NT2/D1 (cell line): Measurements from ENCODE around the gene UBE2A.

Source experiments
- DNase-seq: peaks from one replicate; pipeline ENCODE4 v3.0.0-alpha.2; 2011; ENCODE audit warnings: low read depth, low spot score
- H3K27me3 ChIP-seq: 2 replicates; pipeline ENCODE4 v1.6.0; 2011; ENCODE audit warnings: mild to moderate bottlenecking; ENCODE audit not compliant: insufficient read length, insufficient read depth
- H3K36me3 ChIP-seq: 2 replicates; pipeline ENCODE4 v1.6.1; 2011; ENCODE audit warnings: mild to moderate bottlenecking, low read length, mixed read lengths; ENCODE audit not compliant: insufficient read depth, insufficient read length
- H3K4me1 ChIP-seq: 2 replicates; pipeline ENCODE4 v1.5.1; 2011; ENCODE audit not compliant: insufficient read depth, insufficient read length
- H3K4me3 ChIP-seq: 2 replicates; pipeline ENCODE4 v1.5.1; 2011; ENCODE audit warnings: low read depth; ENCODE audit not compliant: insufficient read length
- H3K9ac ChIP-seq: 2 replicates; pipeline ENCODE4 v1.6.0; 2011; ENCODE audit warnings: low read depth; ENCODE audit not compliant: insufficient read length
- H3K9me3 ChIP-seq: 2 replicates; pipeline ENCODE4 v1.5.1; 2011; ENCODE audit warnings: mild to moderate bottlenecking, low read length; ENCODE audit not compliant: insufficient read depth
- SUZ12 ChIP-seq: IDR thresholded peaks from 2 replicates; pipeline ENCODE4 v1.6.1; 2011; ENCODE audit not compliant: insufficient read length, insufficient read depth; ENCODE audit errors: extremely low read depth
- YY1 ChIP-seq: IDR thresholded peaks from 2 replicates; pipeline ENCODE4 v1.6.1; 2011; ENCODE audit not compliant: insufficient read length, insufficient read depth
- ZNF274 ChIP-seq: IDR thresholded peaks from 2 replicates; pipeline ENCODE4 v1.6.1; 2011; ENCODE audit warnings: mild to moderate bottlenecking, low read depth, low read length

Gene UBE2A

GRCh38 chrX:119565107-119565663 is 9.2 kb upstream of the UBE2A start, which contains the start of gene STEEP1:
STEEP1 (minus strand) TSS chrX:119565409; CDS start chrX:119565355, 54 bp downstream.
- Histone ChIP-seq H3K4me1 (no peaks in the 10 kb centered on the region), H3K9me3 (no peaks in the 10 kb centered on the region), H3K36me3 (peaks cover 19% of the 10 kb centered on the region), H3K27me3 (no peaks in the 10 kb centered on the region), H3K9ac (peak within 1 kb of the TSS; percentile 92), H3K4me3 (peak within 1 kb of the TSS; percentile 86)
- peak; percentile 89 for DNase-seq
- TF ChIP-seq SUZ12: no peak
- no peak for TF ChIP-seq YY1
- no peak for TF ChIP-seq ZNF274

- H3K9ac ChIP-seq: no peak overlapping the region
- H3K27me3 ChIP-seq: no peaks in the 10 kb centered on the region
- no peak for DNase-seq
- TF ChIP-seq SUZ12: no peak
- no peak for TF ChIP-seq ZNF274
- TF ChIP-seq YY1: no peak
- H3K36me3 ChIP-seq: peaks cover 2% of the 10 kb centered on the region
- H3K9me3 ChIP-seq: no peaks in the 10 kb centered on the region
- peaks cover 2% of the 10 kb centered on the region for H3K4me1 ChIP-seq
- H3K4me3 ChIP-seq: no peak overlapping the region
These were observed 4.0 kb upstream of the UBE2A start for GRCh38 chrX:119570351-119570835.

- TF ChIP-seq YY1 (no peak), SUZ12 (no peak), ZNF274 (no peak)
- Histone ChIP-seq H3K36me3 (peaks cover 28% of the 10 kb centered on the region), H3K9me3 (no peaks in the 10 kb centered on the region), H3K27me3 (no peaks in the 10 kb centered on the region), H3K4me1 (peaks cover 2% of the 10 kb centered on the region), H3K9ac (peak overlapping the region; percentile 61), H3K4me3 (peak overlapping the region; percentile 67)
- DNase-seq: no peak
These were observed 1.1 kb upstream of the UBE2A start for GRCh38 chrX:119573222-119573621.

- Histone ChIP-seq H3K27me3 (no peaks in the 10 kb centered on the region), H3K9me3 (no peaks in the 10 kb centered on the region), H3K36me3 (peaks cover 30% of the 10 kb centered on the region), H3K9ac (peak overlapping the region; percentile 61), H3K4me3 (peak overlapping the region; percentile 67), H3K4me1 (peaks cover 2% of the 10 kb centered on the region)
- DNase-seq: no peak
- TF ChIP-seq ZNF274: no peak
- TF ChIP-seq SUZ12: no peak
- no peak for TF ChIP-seq YY1
These were observed 446 bp upstream of the UBE2A start for GRCh38 chrX:119573840-119574393.

- H3K9me3 ChIP-seq: no peaks in the 10 kb centered on the region
- DNase-seq: no peak
- peaks cover 39% of the 10 kb centered on the region for H3K36me3 ChIP-seq
- no peak overlapping the region for H3K4me3 ChIP-seq
- H3K9ac ChIP-seq: no peak overlapping the region
- no peaks in the 10 kb centered on the region for H3K27me3 ChIP-seq
- TF ChIP-seq SUZ12 (no peak), YY1 (no peak), ZNF274 (no peak)
- H3K4me1 ChIP-seq: no peaks in the 10 kb centered on the region
These were observed 5.1 kb downstream of the UBE2A start for GRCh38 chrX:119579414-119579813.

- Histone ChIP-seq H3K9me3 (no peaks in the 10 kb centered on the region), H3K27me3 (no peaks in the 10 kb centered on the region), H3K4me3 (no peak overlapping the region), H3K36me3 (peaks cover 23% of the 10 kb centered on the region), H3K9ac (no peak overlapping the region), H3K4me1 (no peaks in the 10 kb centered on the region)
- TF ChIP-seq YY1 (no peak), SUZ12 (no peak), ZNF274 (no peak)
- DNase-seq: no peak
These were observed 9.2 kb downstream of the UBE2A start for GRCh38 chrX:119583431-119584059.

- no peak overlapping the region for H3K4me3 ChIP-seq
- DNase-seq: no peak
- H3K9me3 ChIP-seq: no peaks in the 10 kb centered on the region
- H3K4me1 ChIP-seq: no peaks in the 10 kb centered on the region
- H3K9ac ChIP-seq: no peak overlapping the region
- TF ChIP-seq SUZ12 (no peak), ZNF274 (no peak), YY1 (no peak)
- no peaks in the 10 kb centered on the region for H3K27me3 ChIP-seq
- H3K36me3 ChIP-seq: peaks cover 56% of the 10 kb centered on the region
These were observed 15.4 kb downstream of the UBE2A start for GRCh38 chrX:119589810-119590209.
